PC-3 (cell line): ENCODE results near the gene RNASEH2B. TPM values are rescaled to one million over a fixed set of nuclear protein-coding genes. Genes with fewer than 3 reads are reported as not detected.

Source experiments
- ATAC-seq: fragments of 200-7000 bp; cut with Tn5 transposase; 2 replicates; pipeline ENCODE4 v1.9.1; 2020; ENCODE audit warnings: mild to moderate bottlenecking, moderate library complexity
- BruUV-seq: library from RNA; stranded (reverse); fragments of 400-500 nt; replicated peaks from 2 replicates; lab custom pipeline; 2021; lab: Mats Ljungman, UMichigan
- CTCF ChIA-PET: fragments of 300-600 bp; sonication (Branson Sonifier 250); formaldehyde crosslinking; loops from one replicate; lab custom pipeline; 2022; ENCODE audit warnings: antibody characterized with exemption; lab: Charles Lee
- POLR2A ChIA-PET: fragments of 300-600 bp; sonication (Branson Sonifier 250); formaldehyde crosslinking; loops from one replicate; lab custom pipeline; 2022; ENCODE audit warnings: antibody characterized with exemption; ENCODE audit not compliant: unreplicated experiment; lab: Charles Lee
- DNase-seq: peaks from one replicate; pipeline ENCODE4 v3.0.0-alpha.2; 2015
- H2AFZ ChIP-seq: fragments of 300-600 bp; sonication (generic); 2 replicates; pipeline ENCODE4 v1.6.0; 2016; ENCODE audit warnings: antibody characterized with exemption, low read length
- H3F3A ChIP-seq: fragments of 300-600 bp; sonication (generic); one replicate; pipeline ENCODE4 v1.6.0; 2017; ENCODE audit warnings: antibody characterized with exemption, low read length, control low read depth, mild to moderate bottlenecking; ENCODE audit not compliant: unreplicated experiment
- H3K27ac ChIP-seq: fragments of 300-600 bp; sonication (generic); 2 replicates; pipeline ENCODE4 v1.5.1; 2016; ENCODE audit warnings: mild to moderate bottlenecking, low read length
- H3K27me3 ChIP-seq: fragments of 300-600 bp; sonication (generic); 2 replicates; pipeline ENCODE4 v1.6.1; 2016; ENCODE audit warnings: low read length, mixed read lengths
- H3K36me3 ChIP-seq: fragments of 300-600 bp; sonication (generic); 2 replicates; pipeline ENCODE4 v1.6.1; 2016; ENCODE audit warnings: low read depth, mixed run types, low read length, mixed read lengths
- H3K4me1 ChIP-seq: fragments of 300-600 bp; sonication (generic); 2 replicates; pipeline ENCODE4 v1.5.1; 2016; ENCODE audit warnings: low read length; ENCODE audit not compliant: insufficient read depth
- H3K4me2 ChIP-seq: fragments of 300-600 bp; sonication (generic); 2 replicates; pipeline ENCODE4 v1.6.0; 2016; ENCODE audit warnings: low read length
- H3K4me3 ChIP-seq: fragments of 300-600 bp; sonication (generic); 2 replicates; pipeline ENCODE4 v1.5.1; 2016; ENCODE audit warnings: mild to moderate bottlenecking, low read length, mixed read lengths
- H3K79me2 ChIP-seq: fragments of 300-600 bp; sonication (generic); 2 replicates; pipeline ENCODE4 v1.6.1; 2017; ENCODE audit warnings: low read length, mixed read lengths
- H3K9ac ChIP-seq: fragments of 300-600 bp; sonication (generic); 2 replicates; pipeline ENCODE4 v1.6.0; 2016; ENCODE audit warnings: mild to moderate bottlenecking, low read length
- H3K9me2 ChIP-seq: fragments of 300-600 bp; sonication (generic); replicated peaks from 2 replicates; pipeline ENCODE4 v1.6.1; 2016; ENCODE audit warnings: mixed run types, low read length, mixed read lengths
- H3K9me3 ChIP-seq: fragments of 300-600 bp; sonication (generic); 2 replicates; pipeline ENCODE4 v1.6.1; 2016; ENCODE audit warnings: low read length, mixed read lengths
- H4K20me1 ChIP-seq: fragments of 300-600 bp; sonication (generic); 2 replicates; pipeline ENCODE4 v1.6.1; 2016; ENCODE audit warnings: low read length, mixed read lengths
- EZH2 ChIP-seq: fragments of 300-600 bp; sonication (generic); IDR thresholded peaks from one replicate; pipeline ENCODE4 v1.6.1; 2017; ENCODE audit warnings: antibody characterized with exemption, mild to moderate bottlenecking, low read length; ENCODE audit not compliant: unreplicated experiment
- EZH2phosphoT487 ChIP-seq: fragments of 300-600 bp; sonication (generic); IDR thresholded peaks from 2 replicates; pipeline ENCODE4 v1.6.1; 2018; ENCODE audit warnings: mild to moderate bottlenecking, antibody characterized with exemption, low read length, borderline replicate concordance
- intact Hi-C: fragments of 100-400 bp; cut with micrococcal nuclease; formaldehyde crosslinking; loops from 2 replicates; pipeline ENCODE4 v1.9.0; 2023
- total RNA-seq: library from RNA; depleted of rRNA; stranded (reverse); fragments of >200 nt; gene quantifications from 2 replicates; pipeline ENCODE4 v1.2.3, GENCODE V29; 2014
- TF ChIP-seq, protein P1 (sequence below): fragments of 300-600 bp; sonication (generic); conservative IDR thresholded peaks from 2 replicates; pipeline ENCODE4 v1.5.1; 2017; ENCODE audit warnings: antibody characterized with exemption, low read depth, mild to moderate bottlenecking, low read length

Gene RNASEH2B
- total RNA-seq, 1 experiment from 2014 or later = 36.0 TPM

DNA sequence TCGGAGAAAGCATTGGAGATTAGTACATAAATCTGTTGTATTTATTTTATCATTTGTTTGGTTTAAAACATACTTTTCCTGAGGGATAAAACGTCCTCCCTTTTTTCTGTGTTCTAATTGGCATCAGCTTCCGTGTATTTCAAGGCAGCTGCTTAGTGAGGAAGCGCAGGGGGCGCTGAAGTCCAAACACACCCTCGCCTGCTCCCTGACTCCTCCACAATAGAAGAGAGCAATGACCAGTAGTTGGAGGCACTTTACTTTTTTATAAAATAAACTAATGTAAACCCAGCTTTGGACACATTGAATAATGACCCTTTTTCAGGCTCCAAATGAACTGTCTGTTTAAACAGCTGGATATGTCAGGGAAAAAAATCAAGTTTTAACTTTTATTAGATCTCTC is 79.9 kb downstream of the RNASEH2B start:
- Histone ChIP-seq H3K36me3 (no peaks in the 10 kb centered on the region), H4K20me1 (no peaks in the 10 kb centered on the region), H3K4me3 (no peak overlapping the region), H3K4me1 (no peaks in the 10 kb centered on the region), H3K9me3 (no peaks in the 10 kb centered on the region), H3K9me2 (no peaks in the 10 kb centered on the region), H3K79me2 (no peaks in the 10 kb centered on the region), H2AFZ (no peak overlapping the region), H3K4me2 (no peak overlapping the region), H3F3A (no peaks in the 10 kb centered on the region), H3K9ac (no peak overlapping the region), H3K27ac (no peak overlapping the region), H3K27me3 (no peaks in the 10 kb centered on the region)
- CTCF ChIA-PET = no interaction called here
- peak; percentile 16 for DNase-seq
- no TSS peak for BruUV-seq
- POLR2A ChIA-PET = no interaction called here
- ATAC-seq = peak; percentile 43; the same call in 1 of the 2 replicates
- intact Hi-C loops = no loop called here
- TF ChIP-seq EZH2 = no peak
- TF ChIP-seq, protein P1, sequence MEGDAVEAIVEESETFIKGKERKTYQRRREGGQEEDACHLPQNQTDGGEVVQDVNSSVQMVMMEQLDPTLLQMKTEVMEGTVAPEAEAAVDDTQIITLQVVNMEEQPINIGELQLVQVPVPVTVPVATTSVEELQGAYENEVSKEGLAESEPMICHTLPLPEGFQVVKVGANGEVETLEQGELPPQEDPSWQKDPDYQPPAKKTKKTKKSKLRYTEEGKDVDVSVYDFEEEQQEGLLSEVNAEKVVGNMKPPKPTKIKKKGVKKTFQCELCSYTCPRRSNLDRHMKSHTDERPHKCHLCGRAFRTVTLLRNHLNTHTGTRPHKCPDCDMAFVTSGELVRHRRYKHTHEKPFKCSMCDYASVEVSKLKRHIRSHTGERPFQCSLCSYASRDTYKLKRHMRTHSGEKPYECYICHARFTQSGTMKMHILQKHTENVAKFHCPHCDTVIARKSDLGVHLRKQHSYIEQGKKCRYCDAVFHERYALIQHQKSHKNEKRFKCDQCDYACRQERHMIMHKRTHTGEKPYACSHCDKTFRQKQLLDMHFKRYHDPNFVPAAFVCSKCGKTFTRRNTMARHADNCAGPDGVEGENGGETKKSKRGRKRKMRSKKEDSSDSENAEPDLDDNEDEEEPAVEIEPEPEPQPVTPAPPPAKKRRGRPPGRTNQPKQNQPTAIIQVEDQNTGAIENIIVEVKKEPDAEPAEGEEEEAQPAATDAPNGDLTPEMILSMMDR = peak; percentile 43

DNA sequence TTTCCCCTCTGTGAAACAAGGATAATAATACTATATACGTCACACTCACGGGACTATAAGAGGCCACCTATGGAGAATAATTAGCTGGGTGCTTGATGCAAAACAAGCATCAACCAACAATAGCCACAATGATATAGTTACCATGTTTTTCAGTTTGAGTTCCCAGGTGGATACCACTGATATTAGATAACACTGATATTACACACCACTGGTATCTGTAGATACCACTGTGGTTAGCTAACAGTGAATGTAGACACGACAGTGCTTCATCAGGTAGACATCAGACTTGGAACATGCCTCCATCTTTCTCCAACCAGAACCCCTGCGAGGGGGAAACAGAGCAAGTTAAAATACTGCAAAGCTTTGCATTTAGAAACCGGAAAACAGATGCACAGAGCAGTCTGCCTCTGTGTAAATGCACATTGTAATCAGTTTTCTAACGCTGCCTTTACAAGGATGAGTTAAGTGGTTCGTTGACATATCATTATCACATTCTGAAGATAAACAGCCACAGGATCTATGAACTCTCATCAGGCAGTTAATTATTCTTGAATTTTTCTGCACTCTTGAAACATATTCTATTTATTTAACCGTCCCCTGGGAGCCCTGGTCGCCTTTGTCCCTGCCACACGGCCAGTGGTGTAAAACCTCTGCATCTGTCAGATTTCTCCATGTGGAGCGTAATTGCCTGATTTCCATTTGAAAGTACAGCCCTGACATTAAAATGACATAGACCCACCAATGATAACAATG is 80.7 kb downstream of the RNASEH2B start:
- BruUV-seq = no TSS peak

More for the DNA sequence above, 80.7 kb downstream of the RNASEH2B start:
- Histone ChIP-seq H3K9ac (no peak overlapping the region), H3K4me1 (no peaks in the 10 kb centered on the region), H3K27me3 (no peaks in the 10 kb centered on the region), H2AFZ (no peak overlapping the region), H3K27ac (no peak overlapping the region), H3K79me2 (no peaks in the 10 kb centered on the region), H3K4me2 (no peak overlapping the region), H3K9me3 (no peaks in the 10 kb centered on the region), H3K9me2 (no peaks in the 10 kb centered on the region), H3K4me3 (no peak overlapping the region), H3K36me3 (no peaks in the 10 kb centered on the region), H3F3A (no peaks in the 10 kb centered on the region), H4K20me1 (no peaks in the 10 kb centered on the region)
- intact Hi-C loops = no loop called here
- no peak for ATAC-seq
- ChIA-PET CTCF (no interaction called here), POLR2A (no interaction called here)
- DNase-seq = no peak
- TF ChIP-seq, protein P1 = no peak
- TF ChIP-seq EZH2 (no peak), EZH2phosphoT487 (no peak)
